Tibial nerve (tissue), 4 donors: ENCODE results near the gene NEMP2. TPM values are rescaled to one million over a fixed set of nuclear protein-coding genes. Genes with fewer than 3 reads are reported as not detected.

Experiments
- DNase-seq, 2 donors: peaks; one replicate each; pipeline ENCODE4 v3.0.0-alpha.2; 2019; ENCODE audit warnings: low spot score in 2 of 2
- H3K27ac ChIP-seq, 4 donors: fragments of 200-600 bp; sonication (generic) in 3 of 4; one replicate each; pipeline ENCODE4 v1.5.1; 2017 to 2019; ENCODE audit warnings: mild to moderate bottlenecking in 1 of 4
- H3K27me3 ChIP-seq, 2 donors: fragments of 200-600 bp; sonication (generic) in 1 of 2; one replicate each; pipeline versions ENCODE4 v1.5.1 to v1.6.0; 2017 to 2019
- H3K36me3 ChIP-seq, 3 donors: fragments of 200-600 bp; sonication (generic); one replicate each; pipeline ENCODE4 v1.5.1; 2018 to 2019
- H3K4me1 ChIP-seq, 4 donors: fragments of 200-600 bp; sonication (generic) in 3 of 4; one replicate each; pipeline ENCODE4 v1.5.1; 2017 to 2019
- H3K4me3 ChIP-seq, 4 donors: fragments of 200-600 bp; sonication (generic) in 3 of 4; one replicate each; pipeline ENCODE4 v1.5.1; 2017 to 2019; ENCODE audit warnings: mild to moderate bottlenecking in 1 of 4, moderate library complexity in 1 of 4
- H3K9me3 ChIP-seq, 4 donors: fragments of 200-600 bp; sonication (generic) in 3 of 4; one replicate each; pipeline ENCODE4 v1.5.1; 2017 to 2019
- CTCF ChIP-seq, 5 experiments: fragments of 200-600 bp in 3 of 5; fragments of 450-650 bp in 2 of 5; sonication (generic) in 3 of 5; IDR thresholded peaks; one replicate each; pipeline ENCODE4 v1.5.1; 2016 to 2019; ENCODE audit warnings: antibody characterized with exemption in 5 of 5, mild to moderate bottlenecking in 3 of 5, moderate library complexity in 2 of 5
- EP300 ChIP-seq, 2 donors: sonication (generic); formaldehyde crosslinking; IDR thresholded peaks; one replicate each; pipeline ENCODE4 v1.6.1; 2017; ENCODE audit warnings: antibody characterized with exemption in 2 of 2, mild to moderate bottlenecking in 1 of 2
- POLR2A ChIP-seq, 2 donors: fragments of 450-650 bp; IDR thresholded peaks; one replicate each; pipeline ENCODE4 v1.6.1; 2017; ENCODE audit warnings: antibody characterized with exemption in 2 of 2, mild to moderate bottlenecking in 2 of 2, moderate library complexity in 2 of 2
- WGBS, 2 donors: methylation state at CpG; one replicate each; pipeline ENCODE4 v1.1.5; 2018; 5-methylcytosine and 5-hydroxymethylcytosine counted together
- total RNA-seq, 4 donors: library from RNA; depleted of rRNA; stranded (reverse); fragments of >200 nt; gene quantifications; one replicate each; pipeline ENCODE4 v1.1.0, GENCODE V29; 2016

The NEMP2 gene
- total RNA-seq, 4 donors from 2014 or later, result 1.8 to 7.2 (median 3.1) TPM

GRCh38 chr2:190575263-190575662 is 40.7 kb upstream of the NEMP2 start:
- peaks cover 0 to 34% (median 20%) of the 10 kb centered on the region in 4 donors for H3K4me1 ChIP-seq
- no peak for TF ChIP-seq POLR2A (IDR thresholded peaks at IDR 0.05)
- no peak for TF ChIP-seq EP300 (IDR thresholded peaks at IDR 0.05)
- no peak for TF ChIP-seq CTCF (IDR thresholded peaks at IDR 0.05)
- no peak overlapping the region for H3K27ac ChIP-seq
- no peak overlapping the region for H3K4me3 ChIP-seq
- H3K36me3 ChIP-seq, result no peaks in the 10 kb centered on the region
- H3K9me3 ChIP-seq, result no peaks in the 10 kb centered on the region
- DNase-seq, result no peak
- 86% methylated on average over 1 of the region's 1 CpG for WGBS, 2 donors
- no peaks in the 10 kb centered on the region for H3K27me3 ChIP-seq

GRCh38 chr2:190574169-190574568 is 39.6 kb upstream of the NEMP2 start:
- Histone ChIP-seq H3K27me3 (no peaks in the 10 kb centered on the region), H3K36me3 (no peaks in the 10 kb centered on the region), H3K27ac (no peak overlapping the region), H3K4me1 (peaks cover 0 to 29% (median 20%) of the 10 kb centered on the region in 4 donors), H3K4me3 (no peak overlapping the region), H3K9me3 (no peaks in the 10 kb centered on the region)
- TF ChIP-seq POLR2A (IDR thresholded peaks at IDR 0.05) (no peak), EP300 (IDR thresholded peaks at IDR 0.05) (no peak), CTCF (IDR thresholded peaks at IDR 0.05) (no peak)
- DNase-seq, result no peak

- TF ChIP-seq EP300 (IDR thresholded peaks at IDR 0.05) (no peak), CTCF (IDR thresholded peaks at IDR 0.05) (no peak), POLR2A (IDR thresholded peaks at IDR 0.05) (no peak)
- H3K27me3 ChIP-seq, result no peaks in the 10 kb centered on the region
- H3K36me3 ChIP-seq, result peaks cover 0 to 6% (median 0%) of the 10 kb centered on the region in 3 donors
- no peak overlapping the region for H3K4me3 ChIP-seq
- H3K27ac ChIP-seq, result peak overlapping the region in 2 of 4 donors; percentile 20 to 68
- H3K4me1 ChIP-seq, result peaks cover 0 to 15% (median 5%) of the 10 kb centered on the region in 4 donors
- peaks cover 0 to 11% (median 5%) of the 10 kb centered on the region in 4 donors for H3K9me3 ChIP-seq
- DNase-seq, result no peak
Observed at GRCh38 chr2:190572246-190572645, 37.7 kb upstream of the NEMP2 start.

GRCh38 chr2:190571686-190572085 is 37.2 kb upstream of the NEMP2 start:
- no peak for TF ChIP-seq CTCF (IDR thresholded peaks at IDR 0.05)
- no peak for TF ChIP-seq POLR2A (IDR thresholded peaks at IDR 0.05)
- no peak for TF ChIP-seq EP300 (IDR thresholded peaks at IDR 0.05)
- Histone ChIP-seq H3K4me1 (peaks cover 0 to 15% (median 5%) of the 10 kb centered on the region in 4 donors), H3K4me3 (no peak overlapping the region), H3K27ac (peak overlapping the region in 2 of 4 donors; percentile 20 to 68), H3K36me3 (peaks cover 0 to 6% (median 0%) of the 10 kb centered on the region in 3 donors), H3K9me3 (peaks cover 0 to 14% (median 5%) of the 10 kb centered on the region in 4 donors), H3K27me3 (no peaks in the 10 kb centered on the region)
- DNase-seq, result no peak

- Histone ChIP-seq H3K27me3 (no peaks in the 10 kb centered on the region), H3K4me1 (peaks cover 0 to 15% (median 5%) of the 10 kb centered on the region in 4 donors), H3K36me3 (peaks cover 0 to 6% (median 0%) of the 10 kb centered on the region in 3 donors), H3K27ac (no peak overlapping the region), H3K4me3 (no peak overlapping the region), H3K9me3 (peaks cover 0 to 14% (median 5%) of the 10 kb centered on the region in 4 donors)
- no peak for DNase-seq
- 88% methylated on average over 1 of the region's 1 CpG for whole genome bisulfite sequencing, 2 donors
- TF ChIP-seq EP300 (IDR thresholded peaks at IDR 0.05) (no peak), POLR2A (IDR thresholded peaks at IDR 0.05) (no peak), CTCF (IDR thresholded peaks at IDR 0.05) (no peak)
Observed at GRCh38 chr2:190570871-190571270, 36.3 kb upstream of the NEMP2 start.
